Hepatocyte (in vitro differentiated cells): Measurements from ENCODE around the gene INCENP. TPM values are rescaled to one million over a fixed set of nuclear protein-coding genes. Genes with fewer than 3 reads are reported as not detected.

Experiments
- DNase-seq: peaks from one replicate; pipeline ENCODE4 v3.0.0-alpha.2; 2016; ENCODE audit warnings: low spot score
- H2AFZ ChIP-seq: fragments of 200-600 bp; sonication (generic); 2 replicates; pipeline ENCODE4 v1.6.0; 2016; ENCODE audit warnings: antibody characterized with exemption, mild to moderate bottlenecking
- H3K27ac ChIP-seq: fragments of 200-600 bp; sonication (generic); 2 replicates; pipeline ENCODE4 v1.5.1; 2016; ENCODE audit warnings: mild to moderate bottlenecking
- H3K27me3 ChIP-seq: fragments of 200-600 bp; sonication (generic); 2 replicates; pipeline ENCODE4 v1.6.1; 2016
- H3K36me3 ChIP-seq: fragments of 200-600 bp; sonication (generic); replicated peaks from 2 replicates; pipeline ENCODE4 v1.5.1; 2016; ENCODE audit warnings: low read depth; ENCODE audit not compliant: insufficient read depth
- H3K4me1 ChIP-seq: fragments of 200-600 bp; sonication (generic); 2 replicates; pipeline ENCODE4 v1.5.1; 2016; ENCODE audit warnings: mild to moderate bottlenecking, moderate library complexity; ENCODE audit not compliant: insufficient read depth
- H3K4me2 ChIP-seq: fragments of 200-600 bp; sonication (generic); 2 replicates; pipeline ENCODE4 v1.6.0; 2016
- H3K4me3 ChIP-seq: fragments of 200-600 bp; sonication (generic); 2 replicates; pipeline ENCODE4 v1.5.1; 2016; ENCODE audit warnings: mild to moderate bottlenecking
- H3K79me2 ChIP-seq: fragments of 200-600 bp; sonication (generic); 2 replicates; pipeline ENCODE4 v1.6.0; 2017; ENCODE audit warnings: mild to moderate bottlenecking
- H3K9me2 ChIP-seq: fragments of 200-600 bp; sonication (generic); replicated peaks from 2 replicates; pipeline ENCODE4 v1.6.0; 2017; ENCODE audit warnings: mild to moderate bottlenecking; ENCODE audit not compliant: insufficient read depth
- H3K9me3 ChIP-seq: fragments of 200-600 bp; sonication (generic); 2 replicates; pipeline ENCODE4 v1.5.1; 2016; ENCODE audit warnings: low read depth, mild to moderate bottlenecking
- H4K20me1 ChIP-seq: fragments of 200-600 bp; sonication (generic); 2 replicates; pipeline ENCODE4 v1.6.0; 2016; ENCODE audit warnings: mild to moderate bottlenecking; ENCODE audit not compliant: insufficient read depth, poor library complexity, severe bottlenecking
- EZH2 ChIP-seq: fragments of 200-600 bp; sonication (generic); IDR thresholded peaks from 2 replicates; pipeline ENCODE4 v1.6.1; 2016; ENCODE audit warnings: antibody characterized with exemption, mild to moderate bottlenecking, borderline replicate concordance
- EZH2phosphoT487 ChIP-seq: fragments of 200-600 bp; sonication (generic); IDR thresholded peaks from one replicate; pipeline ENCODE4 v1.6.1; 2018; ENCODE audit warnings: antibody characterized with exemption, mild to moderate bottlenecking, low read depth, moderate library complexity; ENCODE audit not compliant: unreplicated experiment, severe bottlenecking
- WGBS: methylation state at CpG from one replicate; pipeline ENCODE4 v1.1.6; 2016; ENCODE audit warnings: low lambda C conversion rate; ENCODE audit errors: missing lambda C conversion rate; 5-methylcytosine and 5-hydroxymethylcytosine counted together
- polyA plus RNA-seq: library from polyadenylated mRNA; unstranded; fragments of >200 nt; fragmentation: Nextera tagmentation; extraction: Ambion mirVana; gene quantifications from 2 replicates; pipeline ENCODE4 v1.2.1, GENCODE V29; 2016
- total RNA-seq: library from RNA; depleted of rRNA; stranded (reverse); fragments of >200 nt; gene quantifications from 2 replicates; pipeline ENCODE4 v1.2.3, GENCODE V29; 2014
- TF ChIP-seq, protein P1 (sequence below): fragments of 200-600 bp; sonication (generic); IDR thresholded peaks from 2 replicates; pipeline ENCODE4 v1.5.1; 2016; ENCODE audit warnings: antibody characterized with exemption, mild to moderate bottlenecking; ENCODE audit not compliant: poor library complexity

Gene INCENP
- total and polyA plus RNA-seq, 2 experiments from 2014 or later: 2.2 to 12.8 TPM

DNA sequence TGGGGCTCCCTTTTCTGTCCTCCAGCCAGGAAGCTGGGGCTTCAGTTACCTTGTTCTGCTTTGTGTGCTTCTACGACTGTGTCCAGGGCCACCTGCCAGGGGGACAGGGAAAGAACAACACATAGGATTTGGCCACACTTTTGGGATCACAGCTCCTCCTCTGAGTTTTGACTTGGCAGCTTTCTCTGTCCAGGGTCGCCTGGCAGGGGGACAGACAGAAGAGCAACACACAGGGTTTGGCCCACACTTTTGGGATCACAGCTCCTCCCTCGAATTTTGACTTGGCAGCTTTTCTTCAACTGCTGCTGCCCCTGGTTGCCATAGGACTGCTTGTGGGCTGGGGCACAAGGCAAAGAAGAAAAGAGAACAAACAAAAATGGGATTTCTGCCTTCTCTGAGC is 19.1 kb downstream of the INCENP start:
- H4K20me1 ChIP-seq: no peaks in the 10 kb centered on the region
- H3K9me3 ChIP-seq: no peaks in the 10 kb centered on the region
- no peak overlapping the region for H3K27ac ChIP-seq
- no peaks in the 10 kb centered on the region for H3K27me3 ChIP-seq
- H3K4me3 ChIP-seq: no peak overlapping the region
- 82% methylated on average over 3 of the region's 3 CpGs for WGBS
- no peak overlapping the region for H2AFZ ChIP-seq
- no peaks in the 10 kb centered on the region for H3K36me3 ChIP-seq
- no peaks in the 10 kb centered on the region for H3K4me1 ChIP-seq
- no peaks in the 10 kb centered on the region for H3K79me2 ChIP-seq
- no peaks in the 10 kb centered on the region for H3K9me2 ChIP-seq
- DNase-seq: no peak
- no peak overlapping the region for H3K4me2 ChIP-seq
- TF ChIP-seq, protein P1, sequence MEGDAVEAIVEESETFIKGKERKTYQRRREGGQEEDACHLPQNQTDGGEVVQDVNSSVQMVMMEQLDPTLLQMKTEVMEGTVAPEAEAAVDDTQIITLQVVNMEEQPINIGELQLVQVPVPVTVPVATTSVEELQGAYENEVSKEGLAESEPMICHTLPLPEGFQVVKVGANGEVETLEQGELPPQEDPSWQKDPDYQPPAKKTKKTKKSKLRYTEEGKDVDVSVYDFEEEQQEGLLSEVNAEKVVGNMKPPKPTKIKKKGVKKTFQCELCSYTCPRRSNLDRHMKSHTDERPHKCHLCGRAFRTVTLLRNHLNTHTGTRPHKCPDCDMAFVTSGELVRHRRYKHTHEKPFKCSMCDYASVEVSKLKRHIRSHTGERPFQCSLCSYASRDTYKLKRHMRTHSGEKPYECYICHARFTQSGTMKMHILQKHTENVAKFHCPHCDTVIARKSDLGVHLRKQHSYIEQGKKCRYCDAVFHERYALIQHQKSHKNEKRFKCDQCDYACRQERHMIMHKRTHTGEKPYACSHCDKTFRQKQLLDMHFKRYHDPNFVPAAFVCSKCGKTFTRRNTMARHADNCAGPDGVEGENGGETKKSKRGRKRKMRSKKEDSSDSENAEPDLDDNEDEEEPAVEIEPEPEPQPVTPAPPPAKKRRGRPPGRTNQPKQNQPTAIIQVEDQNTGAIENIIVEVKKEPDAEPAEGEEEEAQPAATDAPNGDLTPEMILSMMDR: no peak
- no peak for TF ChIP-seq EZH2
- no peak for TF ChIP-seq EZH2phosphoT487

DNA sequence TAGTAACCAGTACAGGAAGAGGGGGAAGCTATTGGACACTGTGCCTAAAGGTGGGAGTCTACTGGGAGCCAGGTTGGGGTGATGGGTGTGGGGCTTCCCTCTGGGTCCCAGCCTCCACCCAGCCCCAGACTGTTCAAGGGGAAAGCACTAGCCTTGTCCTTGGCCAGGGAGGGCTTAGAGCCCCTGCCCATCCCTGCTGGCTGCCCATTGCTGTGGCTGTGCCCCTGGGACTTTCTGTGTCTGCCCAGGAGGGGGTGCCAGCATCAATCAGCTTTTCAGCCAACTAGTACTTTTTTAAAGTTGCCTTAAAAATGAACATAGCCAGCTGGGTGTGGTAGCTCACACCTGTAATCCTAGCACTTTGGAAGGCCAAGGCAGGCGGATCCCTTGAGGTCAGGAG is 19.9 kb downstream of the INCENP start:
- H3K4me3 ChIP-seq: no peak overlapping the region
- H3K79me2 ChIP-seq: no peaks in the 10 kb centered on the region
- no peak overlapping the region for H2AFZ ChIP-seq
- no peak for DNase-seq
- TF ChIP-seq EZH2phosphoT487 (no peak), EZH2 (no peak)
- TF ChIP-seq, protein P1: no peak
- no peaks in the 10 kb centered on the region for H3K9me2 ChIP-seq
- H3K36me3 ChIP-seq: no peaks in the 10 kb centered on the region
- H3K9me3 ChIP-seq: no peaks in the 10 kb centered on the region
- no peak overlapping the region for H3K4me2 ChIP-seq
- 100% methylated on average over 1 of the region's 1 CpG for WGBS
- H3K27ac ChIP-seq: no peak overlapping the region
- H3K4me1 ChIP-seq: no peaks in the 10 kb centered on the region
- H3K27me3 ChIP-seq: no peaks in the 10 kb centered on the region
- H4K20me1 ChIP-seq: no peaks in the 10 kb centered on the region

DNA sequence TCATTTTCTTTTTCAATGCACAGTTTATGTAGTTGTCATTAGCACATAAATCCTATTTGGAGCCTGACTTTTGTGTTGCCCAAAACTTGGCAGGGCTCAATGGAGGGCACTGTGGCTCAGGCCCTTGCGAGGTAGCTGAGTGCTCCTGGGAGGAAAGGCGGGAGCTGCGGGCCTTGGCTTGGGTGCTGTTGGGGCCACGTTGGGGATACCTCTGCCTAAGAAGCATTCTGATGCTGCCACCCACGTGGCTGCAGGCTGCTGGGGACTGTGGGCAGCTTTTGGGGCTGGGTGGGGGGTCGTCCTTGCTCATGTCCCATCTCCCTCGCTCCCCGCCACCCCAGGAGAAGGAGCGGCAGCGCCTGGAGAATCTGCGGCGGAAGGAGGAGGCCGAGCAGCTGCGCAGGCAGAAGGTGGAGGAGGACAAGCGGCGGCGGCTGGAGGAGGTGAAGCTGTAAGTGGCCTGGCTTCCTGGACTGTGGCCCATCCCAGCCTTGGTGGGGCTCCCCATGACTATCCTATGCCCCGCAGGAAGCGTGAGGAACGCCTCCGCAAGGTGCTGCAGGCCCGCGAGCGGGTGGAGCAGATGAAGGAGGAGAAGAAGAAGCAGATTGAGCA is 20.9 kb downstream of the INCENP start:
- 97% methylated on average over 22 of the region's 24 CpGs for WGBS
- Histone ChIP-seq H3K9me2 (no peaks in the 10 kb centered on the region), H3K36me3 (no peaks in the 10 kb centered on the region), H3K4me1 (no peaks in the 10 kb centered on the region), H3K4me3 (no peak overlapping the region), H3K4me2 (no peak overlapping the region), H3K79me2 (no peaks in the 10 kb centered on the region), H4K20me1 (no peaks in the 10 kb centered on the region), H3K27ac (no peak overlapping the region), H2AFZ (no peak overlapping the region), H3K9me3 (no peaks in the 10 kb centered on the region), H3K27me3 (no peaks in the 10 kb centered on the region)
- no peak for DNase-seq
- TF ChIP-seq EZH2phosphoT487 (no peak), EZH2 (no peak)
- TF ChIP-seq, protein P1: no peak
